Measurements from ENCODE around the gene NKD2.
A peak's percentile ranks its signal among the peaks of the same experiment; 100 is the strongest.

Gene NKD2

GRCh38 chr5:1047332-1047965 is 38.8 kb downstream of the NKD2 start:
- no peak for DNase-seq

GRCh38 chr5:1048162-1048721 is 39.6 kb downstream of the NKD2 start:
- DNase-seq: peak in 1 of 5 donors; percentile 1

- no peak for DNase-seq
Observed at GRCh38 chr5:1048861-1049838, 40.5 kb downstream of the NKD2 start.

GRCh38 chr5:1050423-1051365 is 42.1 kb downstream of the NKD2 start:
- DNase-seq: no peak

GRCh38 chr5:1051366-1051720 is 42.7 kb downstream of the NKD2 start:
- no peak for DNase-seq

GRCh38 chr5:1052076-1052475 is 43.5 kb downstream of the NKD2 start:
- no peak for DNase-seq

DNA sequence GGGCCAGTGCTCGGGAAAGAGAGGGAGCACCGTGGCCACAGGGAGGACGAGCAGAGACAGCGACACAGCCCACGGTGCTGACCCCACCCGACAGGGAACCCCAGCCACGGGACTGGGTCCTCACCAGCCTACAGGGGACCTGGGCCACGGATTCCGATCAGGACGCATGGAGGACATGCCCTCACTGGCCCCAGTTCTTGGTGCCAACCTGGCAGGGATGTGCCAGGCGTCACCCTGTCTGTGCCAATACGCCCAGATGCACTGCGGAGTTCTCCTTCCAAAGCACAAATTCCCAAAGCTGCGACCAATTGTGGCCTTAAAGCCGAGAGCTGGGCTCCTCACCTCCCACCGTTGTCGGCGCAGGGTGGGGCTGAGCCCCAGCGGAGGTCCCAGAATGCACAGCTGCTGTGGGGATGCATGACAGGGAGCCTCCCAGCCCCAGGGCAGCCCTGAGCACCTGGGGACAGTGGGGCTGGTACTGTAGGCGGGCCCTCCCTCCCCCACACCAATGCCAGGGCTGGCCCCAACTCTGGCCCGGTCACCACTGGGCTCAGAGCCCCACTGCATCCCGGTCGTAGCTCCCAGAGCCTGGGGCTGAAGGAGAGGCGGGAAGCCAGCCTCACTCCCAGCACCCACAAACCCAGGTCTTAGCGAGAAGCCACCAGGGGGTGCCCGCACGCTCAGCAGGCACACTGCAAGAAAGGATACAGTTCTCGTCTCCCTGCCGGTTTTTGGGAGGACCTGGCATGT is 44.2 kb downstream of the NKD2 start:
- no peak for DNase-seq

- no peak for DNase-seq
Observed at GRCh38 chr5:1053391-1054017, 44.9 kb downstream of the NKD2 start.

DNA sequence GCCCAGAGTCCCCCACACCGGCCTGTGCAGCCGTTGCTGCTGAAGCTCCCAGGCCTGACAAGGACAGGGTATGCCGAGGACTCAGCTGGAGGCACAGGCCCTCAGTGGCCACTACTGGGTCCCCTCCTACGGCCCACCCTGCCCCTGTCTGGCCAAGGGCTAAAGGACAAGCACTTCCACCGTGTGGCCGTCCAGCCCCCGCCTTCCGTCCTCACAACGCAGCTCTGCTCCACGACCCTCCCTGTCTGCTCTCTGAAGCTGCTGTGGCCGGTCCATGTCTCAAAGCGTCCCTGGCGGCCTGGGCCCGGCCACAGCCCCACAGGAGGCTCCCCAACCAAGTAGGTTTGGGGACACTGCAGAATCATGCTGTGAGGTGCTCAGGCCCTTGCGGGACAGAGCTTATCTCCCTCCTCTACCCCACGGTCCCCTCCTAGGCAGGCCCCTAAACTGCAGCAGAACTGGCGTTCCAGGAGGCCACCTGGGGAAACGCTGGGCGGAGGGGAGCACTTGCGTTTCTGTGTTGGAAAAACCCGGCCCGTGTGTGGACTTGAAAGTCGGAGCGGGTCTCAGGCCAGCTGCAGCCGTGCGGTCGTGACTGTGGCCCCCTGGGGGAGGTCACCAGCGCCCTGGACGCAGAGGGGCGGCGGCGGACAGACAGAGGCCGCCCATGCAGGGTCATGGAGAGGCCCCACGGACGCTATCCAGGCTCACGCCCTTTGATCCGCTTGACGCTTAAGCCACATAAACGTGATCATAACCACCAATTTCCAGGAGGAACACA is 45.6 kb downstream of the NKD2 start:
- DNase-seq: no peak

DNA sequence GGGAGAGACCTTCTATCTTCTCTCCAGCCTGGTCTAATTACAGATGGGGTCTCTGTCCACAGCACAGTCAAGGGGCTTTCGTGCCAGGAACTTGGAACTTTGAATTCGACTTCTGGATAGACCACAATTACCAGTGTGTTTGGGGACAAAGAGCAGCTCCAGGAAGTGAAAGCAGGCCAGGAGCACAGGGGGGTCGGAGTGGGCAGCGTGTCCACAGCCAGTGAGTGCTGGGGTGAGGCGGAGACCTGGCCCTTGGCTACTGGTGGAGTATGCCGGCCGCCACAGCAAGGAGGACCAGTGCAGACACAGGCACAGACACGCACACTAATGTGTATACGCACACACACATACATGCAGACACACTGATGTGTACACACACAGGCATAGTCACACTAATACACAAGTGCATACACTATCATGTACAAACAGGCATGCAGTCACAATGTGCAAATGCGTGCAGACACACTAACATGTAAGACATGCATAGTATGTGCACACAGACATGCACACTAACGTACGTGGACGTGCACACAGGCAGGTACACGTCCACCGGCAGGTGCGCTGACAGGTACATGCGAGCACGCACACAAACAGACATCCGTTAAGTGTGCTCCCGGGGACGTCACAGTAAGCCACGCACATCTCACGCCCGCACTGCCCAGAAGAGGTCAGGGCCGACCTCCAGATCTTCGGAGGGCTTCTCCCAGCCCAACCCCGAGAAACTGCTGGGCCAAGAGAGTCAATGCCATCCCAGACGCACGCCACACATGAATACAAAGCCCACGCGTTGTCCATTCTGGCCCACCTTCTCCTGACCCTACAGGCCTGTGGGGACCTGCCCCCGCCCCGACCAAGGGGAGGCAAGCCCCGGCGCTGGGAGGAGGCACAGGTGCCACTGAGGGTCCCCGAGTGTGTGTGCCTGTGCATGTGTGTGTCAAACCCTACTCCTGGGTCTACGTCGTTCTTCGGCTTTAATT is 46.5 kb downstream of the NKD2 start:
- DNase-seq: no peak

GRCh38 chr5:1055896-1056610 is 47.5 kb downstream of the NKD2 start:
- DNase-seq: no peak

GRCh38 chr5:1056611-1057484 is 48.2 kb downstream of the NKD2 start:
- DNase-seq: no peak

- no peak for DNase-seq
Observed at GRCh38 chr5:1057485-1058082, 49.0 kb downstream of the NKD2 start.

GRCh38 chr5:1058083-1058945 is 49.7 kb downstream of the NKD2 start:
- no peak for DNase-seq

DNA sequence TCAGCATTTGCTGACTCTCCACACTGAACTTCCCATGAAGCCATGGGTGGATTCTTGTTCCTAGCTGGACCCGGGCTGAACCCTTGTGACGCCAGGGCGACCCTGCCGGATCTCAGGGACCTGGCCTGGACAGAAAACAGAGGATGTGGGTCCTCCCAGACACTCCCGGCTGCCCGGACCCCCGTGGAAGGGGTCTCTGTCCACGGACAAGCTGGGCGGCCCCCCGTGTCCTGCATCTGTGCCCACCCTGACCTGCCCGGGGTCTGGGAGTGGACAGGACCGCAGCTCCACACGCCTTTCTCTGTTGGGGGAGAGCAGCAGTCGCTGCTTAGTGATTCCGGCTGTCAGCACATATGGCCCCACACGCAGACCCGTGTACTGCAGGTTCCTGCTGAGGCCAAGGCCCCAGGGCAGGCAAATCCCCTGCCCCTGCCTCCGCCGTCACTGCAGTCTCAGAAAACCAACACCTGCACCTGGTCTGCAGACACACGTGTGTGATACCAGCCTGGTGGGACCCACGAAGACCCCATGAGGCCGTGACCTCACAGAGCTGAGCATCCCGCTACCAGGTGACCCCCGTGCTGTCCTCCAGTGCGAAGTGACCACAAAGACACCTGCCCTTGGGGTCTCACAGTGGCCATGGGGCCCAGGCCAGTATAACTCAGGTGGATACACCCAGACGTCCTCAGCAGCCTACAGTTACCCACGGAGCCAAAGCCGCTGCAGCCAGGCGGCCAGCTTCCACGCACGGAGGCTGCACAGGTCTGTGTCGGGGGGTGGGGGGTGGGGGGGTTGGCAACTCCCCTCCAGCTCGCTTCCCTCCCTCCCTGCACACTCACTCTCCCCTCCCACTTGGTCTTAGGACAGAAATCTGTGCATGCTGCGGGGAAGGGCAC is 50.6 kb downstream of the NKD2 start:
- no peak for DNase-seq
